GM12873 (cell line): ENCODE results near the gene ADAMTS2.

Experiments
- TF ChIP-seq, protein P1 (sequence below): IDR thresholded peaks from 2 replicates; pipeline ENCODE4 v1.5.1; 2012; ENCODE audit warnings: low read depth, mild to moderate bottlenecking, moderate library complexity, low read length, control low read depth; ENCODE audit not compliant: insufficient read depth; ENCODE audit errors: missing control alignments

ADAMTS2 gene

GRCh38 chr5:179160584-179160983 lies 184.7 kb downstream of the ADAMTS2 start:
- TF ChIP-seq, protein P1, sequence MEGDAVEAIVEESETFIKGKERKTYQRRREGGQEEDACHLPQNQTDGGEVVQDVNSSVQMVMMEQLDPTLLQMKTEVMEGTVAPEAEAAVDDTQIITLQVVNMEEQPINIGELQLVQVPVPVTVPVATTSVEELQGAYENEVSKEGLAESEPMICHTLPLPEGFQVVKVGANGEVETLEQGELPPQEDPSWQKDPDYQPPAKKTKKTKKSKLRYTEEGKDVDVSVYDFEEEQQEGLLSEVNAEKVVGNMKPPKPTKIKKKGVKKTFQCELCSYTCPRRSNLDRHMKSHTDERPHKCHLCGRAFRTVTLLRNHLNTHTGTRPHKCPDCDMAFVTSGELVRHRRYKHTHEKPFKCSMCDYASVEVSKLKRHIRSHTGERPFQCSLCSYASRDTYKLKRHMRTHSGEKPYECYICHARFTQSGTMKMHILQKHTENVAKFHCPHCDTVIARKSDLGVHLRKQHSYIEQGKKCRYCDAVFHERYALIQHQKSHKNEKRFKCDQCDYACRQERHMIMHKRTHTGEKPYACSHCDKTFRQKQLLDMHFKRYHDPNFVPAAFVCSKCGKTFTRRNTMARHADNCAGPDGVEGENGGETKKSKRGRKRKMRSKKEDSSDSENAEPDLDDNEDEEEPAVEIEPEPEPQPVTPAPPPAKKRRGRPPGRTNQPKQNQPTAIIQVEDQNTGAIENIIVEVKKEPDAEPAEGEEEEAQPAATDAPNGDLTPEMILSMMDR = no peak

- TF ChIP-seq, protein P1 = no peak
Observed at GRCh38 chr5:179158556-179158955, 186.7 kb downstream of the ADAMTS2 start.

GRCh38 chr5:179154991-179155955 lies 190.0 kb downstream of the ADAMTS2 start:
- TF ChIP-seq, protein P1 = no peak

- TF ChIP-seq, protein P1 = no peak
Observed at GRCh38 chr5:179154346-179154990, 190.8 kb downstream of the ADAMTS2 start.

DNA sequence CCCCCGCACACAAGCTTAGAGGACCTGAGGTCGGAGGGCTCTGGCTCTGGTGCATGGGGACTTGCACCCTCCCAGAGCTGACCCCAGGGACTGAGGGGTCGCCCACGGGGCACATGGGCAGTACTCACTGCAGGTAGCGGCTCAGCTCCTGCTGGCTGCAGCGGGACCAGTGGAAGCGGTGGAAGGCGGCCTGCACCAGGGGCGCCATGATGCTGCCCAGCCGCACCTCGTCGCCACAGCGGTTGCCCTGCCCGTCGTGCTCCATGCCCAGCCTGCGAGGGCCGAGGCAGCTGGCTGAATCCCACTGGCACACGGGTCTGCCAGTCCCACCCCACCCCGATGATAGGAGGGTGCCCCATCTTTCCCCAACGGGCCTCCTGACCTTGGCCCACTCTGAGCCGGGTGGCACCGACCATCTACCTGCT lies 191.3 kb downstream of the ADAMTS2 start:
- TF ChIP-seq, protein P1 = no peak

GRCh38 chr5:179153341-179153901 lies 191.8 kb downstream of the ADAMTS2 start:
- TF ChIP-seq, protein P1 = no peak

DNA sequence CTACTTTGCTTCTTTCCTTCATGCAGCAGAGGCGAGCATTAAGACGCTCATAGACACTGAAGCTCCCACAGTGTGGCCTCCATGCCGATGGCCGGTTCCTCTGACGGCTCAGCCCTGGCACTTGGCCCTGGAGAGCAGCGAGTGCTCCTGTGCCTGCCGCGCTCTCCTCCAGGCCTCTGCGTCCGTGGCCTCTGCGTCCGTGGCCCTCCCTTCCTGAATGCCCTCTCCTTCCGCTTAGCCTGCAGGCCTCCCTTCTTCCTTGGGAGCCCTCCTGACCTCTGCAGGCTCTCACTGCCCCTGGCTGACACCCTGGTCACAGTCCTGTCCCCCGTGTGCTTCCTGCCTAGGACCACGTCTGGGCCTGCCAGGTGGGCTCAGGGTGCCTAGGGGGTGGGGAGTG lies 192.3 kb downstream of the ADAMTS2 start:
- TF ChIP-seq, protein P1 = no peak
